ENCODE data around the gene PTH2R.

PTH2R gene

GRCh38 chr2:208485390-208485789, 78.8 kb downstream of the PTH2R start:
- H3K27me3 Mint-ChIP-seq (ENCODE audit: low read depth): no peaks in the 10 kb centered on the region
- H3K27ac Mint-ChIP-seq: no peak overlapping the region
- H3K9me3 Mint-ChIP-seq: peaks cover 18% of the 10 kb centered on the region

GRCh38 chr2:208488686-208489564, 82.3 kb downstream of the PTH2R start:
- Mint-ChIP-seq H3K36me3 (ENCODE audit: low read depth) (no peaks in the 10 kb centered on the region), H3K9me3 (peaks cover 8% of the 10 kb centered on the region), H3K27me3 (ENCODE audit: low read depth) (no peaks in the 10 kb centered on the region), H3K4me1 (peaks cover 24% of the 10 kb centered on the region), H3K4me3 (no peak overlapping the region), H3K27ac (no peak overlapping the region)
- TF ChIP-seq, protein P1, sequence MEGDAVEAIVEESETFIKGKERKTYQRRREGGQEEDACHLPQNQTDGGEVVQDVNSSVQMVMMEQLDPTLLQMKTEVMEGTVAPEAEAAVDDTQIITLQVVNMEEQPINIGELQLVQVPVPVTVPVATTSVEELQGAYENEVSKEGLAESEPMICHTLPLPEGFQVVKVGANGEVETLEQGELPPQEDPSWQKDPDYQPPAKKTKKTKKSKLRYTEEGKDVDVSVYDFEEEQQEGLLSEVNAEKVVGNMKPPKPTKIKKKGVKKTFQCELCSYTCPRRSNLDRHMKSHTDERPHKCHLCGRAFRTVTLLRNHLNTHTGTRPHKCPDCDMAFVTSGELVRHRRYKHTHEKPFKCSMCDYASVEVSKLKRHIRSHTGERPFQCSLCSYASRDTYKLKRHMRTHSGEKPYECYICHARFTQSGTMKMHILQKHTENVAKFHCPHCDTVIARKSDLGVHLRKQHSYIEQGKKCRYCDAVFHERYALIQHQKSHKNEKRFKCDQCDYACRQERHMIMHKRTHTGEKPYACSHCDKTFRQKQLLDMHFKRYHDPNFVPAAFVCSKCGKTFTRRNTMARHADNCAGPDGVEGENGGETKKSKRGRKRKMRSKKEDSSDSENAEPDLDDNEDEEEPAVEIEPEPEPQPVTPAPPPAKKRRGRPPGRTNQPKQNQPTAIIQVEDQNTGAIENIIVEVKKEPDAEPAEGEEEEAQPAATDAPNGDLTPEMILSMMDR (IDR thresholded peaks at IDR 0.05; ENCODE audit: unreplicated experiment in 3 of 3): no peak

More at GRCh38 chr2:208485390-208485789, 78.8 kb downstream of the PTH2R start:
- Mint-ChIP-seq H3K4me1 (peaks cover 20% of the 10 kb centered on the region), H3K4me3 (no peak overlapping the region), H3K36me3 (ENCODE audit: low read depth) (no peaks in the 10 kb centered on the region)
- TF ChIP-seq, protein P1 (IDR thresholded peaks at IDR 0.05; ENCODE audit: unreplicated experiment in 3 of 3): no peak

- no peaks in the 10 kb centered on the region for H3K27me3 Mint-ChIP-seq (ENCODE audit: low read depth)
- no peaks in the 10 kb centered on the region for H3K36me3 Mint-ChIP-seq (ENCODE audit: low read depth)
- H3K4me3 Mint-ChIP-seq: no peak overlapping the region
- H3K27ac Mint-ChIP-seq: no peak overlapping the region
- peaks cover 5% of the 10 kb centered on the region for H3K9me3 Mint-ChIP-seq
- TF ChIP-seq, protein P1 (IDR thresholded peaks at IDR 0.05; ENCODE audit: unreplicated experiment in 3 of 3): no peak
- H3K4me1 Mint-ChIP-seq: peaks cover 24% of the 10 kb centered on the region
Observed at GRCh38 chr2:208489687-208490086, 83.1 kb downstream of the PTH2R start.

DNA sequence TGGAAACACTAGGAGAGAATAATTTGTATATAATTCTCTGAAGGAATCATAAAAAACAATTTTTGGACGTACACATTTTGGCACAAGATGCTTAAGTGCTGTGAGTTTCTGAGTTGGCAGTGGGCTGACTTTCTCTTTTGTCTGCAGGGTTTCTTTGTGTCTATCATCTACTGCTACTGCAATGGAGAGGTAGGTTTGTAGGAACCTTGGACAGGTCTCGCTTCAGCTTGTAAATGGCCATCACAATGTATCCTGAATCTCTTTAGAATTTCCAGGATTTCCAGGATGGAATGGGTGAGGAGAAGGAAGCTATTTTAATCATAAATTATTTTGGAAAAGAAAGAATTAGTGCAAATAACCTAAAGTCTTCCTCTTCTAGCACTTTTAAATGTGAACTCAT, 83.9 kb downstream of the PTH2R start:
- Mint-ChIP-seq H3K9me3 (peaks cover 5% of the 10 kb centered on the region), H3K27me3 (ENCODE audit: low read depth) (no peaks in the 10 kb centered on the region), H3K4me1 (peaks cover 24% of the 10 kb centered on the region), H3K27ac (no peak overlapping the region), H3K36me3 (ENCODE audit: low read depth) (no peaks in the 10 kb centered on the region), H3K4me3 (no peak overlapping the region)
- TF ChIP-seq, protein P1 (IDR thresholded peaks at IDR 0.05; ENCODE audit: unreplicated experiment in 3 of 3): no peak

DNA sequence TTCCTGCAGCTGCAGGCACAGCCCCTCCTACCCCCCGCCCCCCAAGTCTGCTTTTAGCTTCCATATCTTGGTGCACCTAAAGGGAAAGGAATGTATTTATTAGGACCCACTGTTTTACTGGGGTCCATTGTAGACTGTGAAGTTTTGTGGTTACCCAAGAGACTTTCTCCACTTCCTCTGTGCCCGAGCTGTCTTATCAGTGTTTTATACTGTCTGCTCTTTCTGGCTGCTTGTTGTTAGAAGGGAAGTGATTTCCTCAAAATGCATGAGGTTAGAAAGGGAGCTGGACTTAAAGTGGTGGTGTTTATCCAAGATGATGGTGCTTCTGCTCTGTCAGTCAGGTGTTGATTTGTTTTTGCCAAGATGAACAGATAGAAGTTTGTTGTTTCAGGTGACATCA, 85.0 kb downstream of the PTH2R start:
- TF ChIP-seq, protein P1 (IDR thresholded peaks at IDR 0.05; ENCODE audit: unreplicated experiment in 3 of 3): no peak
- Mint-ChIP-seq H3K9me3 (peaks cover 5% of the 10 kb centered on the region), H3K4me1 (peaks cover 24% of the 10 kb centered on the region), H3K36me3 (ENCODE audit: low read depth) (no peaks in the 10 kb centered on the region), H3K27ac (no peak overlapping the region), H3K4me3 (no peak overlapping the region), H3K27me3 (ENCODE audit: low read depth) (no peaks in the 10 kb centered on the region)

DNA sequence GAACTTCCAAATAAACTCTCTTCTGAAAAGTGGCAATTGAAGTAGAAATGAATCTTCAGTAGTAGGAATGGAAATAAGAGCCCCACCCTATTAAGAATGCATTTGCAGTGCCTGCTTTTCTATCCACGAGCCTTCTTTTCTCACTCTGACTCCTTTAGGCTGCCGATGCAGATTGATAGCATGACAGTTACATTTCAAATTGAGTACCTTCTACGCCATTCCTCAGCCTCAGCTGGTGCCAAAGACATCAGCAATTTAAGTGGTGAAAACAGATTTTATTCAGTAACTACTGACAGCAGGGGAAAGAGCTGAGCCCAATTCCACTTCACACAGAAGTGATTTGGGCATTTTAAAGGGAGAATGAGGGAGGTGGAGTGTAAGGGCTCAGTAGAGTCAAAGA, 85.5 kb downstream of the PTH2R start:
- Mint-ChIP-seq H3K9me3 (peaks cover 2% of the 10 kb centered on the region), H3K27me3 (ENCODE audit: low read depth) (no peaks in the 10 kb centered on the region), H3K27ac (no peak overlapping the region), H3K4me1 (peaks cover 24% of the 10 kb centered on the region), H3K4me3 (no peak overlapping the region), H3K36me3 (ENCODE audit: low read depth) (no peaks in the 10 kb centered on the region)
- TF ChIP-seq, protein P1 (IDR thresholded peaks at IDR 0.05; ENCODE audit: unreplicated experiment in 3 of 3): no peak
